ENCODE measurements around the gene CDKN1A. TPM values are rescaled to one million over a fixed set of nuclear protein-coding genes. Genes with fewer than 3 reads are reported as not detected.

The CDKN1A gene
- total RNA-seq, 1 experiment from 2014 or later: 17.4 TPM

DNA sequence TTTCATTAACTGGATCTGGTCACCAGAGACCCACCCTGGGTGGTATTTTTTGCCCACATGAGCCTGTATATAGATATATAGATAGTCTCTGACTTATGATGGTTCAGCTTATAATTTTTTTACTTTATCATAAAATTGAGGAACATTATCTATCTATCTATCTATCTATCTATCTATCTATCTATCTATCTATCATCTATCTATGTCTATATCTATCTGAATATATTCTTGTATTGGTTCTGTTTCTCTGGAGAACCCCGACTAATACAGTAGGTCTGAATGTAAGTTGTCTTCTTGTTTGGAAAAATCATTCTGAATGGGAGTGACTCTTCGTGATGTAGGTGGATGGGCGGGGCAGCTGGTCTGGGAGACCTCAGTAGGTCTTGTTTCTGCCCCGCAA, 13.3 kb upstream of the CDKN1A start:
- Mint-ChIP-seq H3K27ac (no peak overlapping the region), H3K36me3 (ENCODE audit: insufficient read depth in 1 of 3, low read depth in 3 of 3) (no peaks in the 10 kb centered on the region), H3K4me1 (peaks cover 50 to 52% of the 10 kb centered on the region in 2 experiments), H3K27me3 (ENCODE audit: low read depth) (no peaks in the 10 kb centered on the region; the same call in 1 of the 2 replicates), H3K9me3 (no peaks in the 10 kb centered on the region), H3K4me3 (no peak overlapping the region)
- TF ChIP-seq, protein P1, sequence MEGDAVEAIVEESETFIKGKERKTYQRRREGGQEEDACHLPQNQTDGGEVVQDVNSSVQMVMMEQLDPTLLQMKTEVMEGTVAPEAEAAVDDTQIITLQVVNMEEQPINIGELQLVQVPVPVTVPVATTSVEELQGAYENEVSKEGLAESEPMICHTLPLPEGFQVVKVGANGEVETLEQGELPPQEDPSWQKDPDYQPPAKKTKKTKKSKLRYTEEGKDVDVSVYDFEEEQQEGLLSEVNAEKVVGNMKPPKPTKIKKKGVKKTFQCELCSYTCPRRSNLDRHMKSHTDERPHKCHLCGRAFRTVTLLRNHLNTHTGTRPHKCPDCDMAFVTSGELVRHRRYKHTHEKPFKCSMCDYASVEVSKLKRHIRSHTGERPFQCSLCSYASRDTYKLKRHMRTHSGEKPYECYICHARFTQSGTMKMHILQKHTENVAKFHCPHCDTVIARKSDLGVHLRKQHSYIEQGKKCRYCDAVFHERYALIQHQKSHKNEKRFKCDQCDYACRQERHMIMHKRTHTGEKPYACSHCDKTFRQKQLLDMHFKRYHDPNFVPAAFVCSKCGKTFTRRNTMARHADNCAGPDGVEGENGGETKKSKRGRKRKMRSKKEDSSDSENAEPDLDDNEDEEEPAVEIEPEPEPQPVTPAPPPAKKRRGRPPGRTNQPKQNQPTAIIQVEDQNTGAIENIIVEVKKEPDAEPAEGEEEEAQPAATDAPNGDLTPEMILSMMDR (conservative IDR thresholded peaks at IDR 0.05): no peak
- Histone ChIP-seq H2BK20ac (ENCODE audit: low read depth, low read length, poor library complexity, severe bottlenecking) (no peak overlapping the region), H4K5ac (ENCODE audit: insufficient read length, low read depth, low read length) (no peak overlapping the region), H3K27ac (ENCODE audit: insufficient read length, low read depth, low read length) (no peak overlapping the region), H3K56ac (ENCODE audit: insufficient read length, low read depth, low read length) (no peak overlapping the region), H3K9me3 (ENCODE audit: control insufficient read depth, low read depth, low read length) (no peaks in the 10 kb centered on the region), H3K9ac (ENCODE audit: extremely low read depth, insufficient read length, low read length) (no peak overlapping the region), H2AK5ac (ENCODE audit: insufficient read length, low read length) (no peak overlapping the region), H3T11ph (ENCODE audit: low read length) (no peak overlapping the region), H4K8ac (replicated peaks; ENCODE audit: insufficient read length, low read depth, low read length) (no peak overlapping the region), H3K23ac (ENCODE audit: insufficient read length, low read depth, low read length) (no peak overlapping the region), H3K23me2 (ENCODE audit: insufficient read length, low read depth, low read length, poor library complexity, severe bottlenecking) (no peaks in the 10 kb centered on the region), H3K4me1 (ENCODE audit: insufficient read depth, low read length) (peaks cover 7% of the 10 kb centered on the region; the same call in 1 of the 2 replicates), H2BK15ac (ENCODE audit: low read depth, low read length) (no peak overlapping the region), H2AFZ (ENCODE audit: low read length) (no peak overlapping the region), H3K4ac (ENCODE audit: low read depth, low read length) (no peak overlapping the region), H4K20me1 (ENCODE audit: control insufficient read depth, insufficient read depth, insufficient read length) (no peaks in the 10 kb centered on the region), H3K18ac (ENCODE audit: insufficient read length, low read depth, low read length) (no peak overlapping the region), H3K27me3 (ENCODE audit: insufficient read depth, low read length) (no peaks in the 10 kb centered on the region), H3K4me2 (ENCODE audit: insufficient read depth, insufficient read length, low read length) (no peak overlapping the region), H3K79me1 (ENCODE audit: insufficient read depth, low read depth, low read length, poor library complexity, severe bottlenecking) (no peaks in the 10 kb centered on the region), H4K91ac (ENCODE audit: insufficient read length, low read depth, low read length) (no peak overlapping the region), H3K79me2 (ENCODE audit: insufficient read depth, low read length) (no peaks in the 10 kb centered on the region), H2BK12ac (ENCODE audit: insufficient read length, low read depth, low read length) (no peak overlapping the region), H3K14ac (ENCODE audit: insufficient read depth, low read length) (no peak overlapping the region), H2BK5ac (ENCODE audit: insufficient read length, low read length) (no peak overlapping the region), H2BK120ac (ENCODE audit: low read depth, low read length, poor library complexity, severe bottlenecking) (no peak overlapping the region)
- no CpG with 5 or more reads among the region's 4 CpGs for WGBS (ENCODE audit: extremely low coverage, insufficient read length, low lambda C conversion rate)
- DNase-seq: no peak

Measured in H9 (cell line).